Thyroid gland (tissue), 4 donors: Measurements from ENCODE around the gene C17orf75.

ENCODE experiments used
- CTCF ChIP-seq, 6 experiments: fragments of 200-600 bp in 3 of 6; fragments of 450-650 bp in 3 of 6; sonication (generic) in 3 of 6; IDR thresholded peaks; one replicate each; pipeline ENCODE4 v1.5.1; 2016 to 2019; ENCODE audit warnings: antibody characterized with exemption in 6 of 6, mild to moderate bottlenecking in 2 of 6, inconsistent platforms in 1 of 6, moderate library complexity in 1 of 6
- POLR2A ChIP-seq, 2 donors: fragments of 450-650 bp; IDR thresholded peaks; one replicate each; pipeline ENCODE4 v1.6.1; 2017; ENCODE audit warnings: antibody characterized with exemption in 2 of 2, mild to moderate bottlenecking in 2 of 2, moderate library complexity in 1 of 2

- TF ChIP-seq CTCF (IDR thresholded peaks at IDR 0.05): no peak
- TF ChIP-seq POLR2A (IDR thresholded peaks at IDR 0.05): no peak
These were observed 46.9 kb upstream of the C17orf75 start for GRCh38 chr17:32388613-32389459.
